Cardiac muscle cell (in vitro differentiated cells and primary cell): ENCODE results near the gene CGNL1. TPM values are rescaled to one million over a fixed set of nuclear protein-coding genes. Genes with fewer than 3 reads are reported as not detected.

Experiments
- DNase-seq, 2 donors: peaks; one replicate each; pipeline versions ENCODE4 v3.0.0 to v3.0.0-alpha.2; 2010 to 2017; ENCODE audit warnings: low read depth in 1 of 2, low spot score in 1 of 2
- H3K27ac ChIP-seq: fragments of 200-600 bp; sonication (generic); 2 replicates; pipeline ENCODE4 v1.5.1; 2016
- H3K27me3 ChIP-seq: fragments of 200-600 bp; sonication (generic); 2 replicates; pipeline ENCODE4 v1.6.0; 2016; ENCODE audit warnings: control low read depth
- H3K36me3 ChIP-seq: fragments of 200-600 bp; sonication (generic); 2 replicates; pipeline ENCODE4 v1.5.1; 2016; ENCODE audit warnings: control low read depth
- H3K4me1 ChIP-seq: fragments of 200-600 bp; sonication (generic); 2 replicates; pipeline ENCODE4 v1.8.1; 2017; ENCODE audit warnings: low read depth, mild to moderate bottlenecking, mixed run types
- H3K4me3 ChIP-seq: fragments of 200-600 bp; sonication (generic); 2 replicates; pipeline ENCODE4 v1.5.1; 2016; ENCODE audit warnings: mild to moderate bottlenecking
- H3K9me3 ChIP-seq: fragments of 200-600 bp; sonication (generic); 2 replicates; pipeline ENCODE4 v1.5.1; 2017; ENCODE audit warnings: low read depth, mild to moderate bottlenecking, control low read depth
- CTCF ChIP-seq: IDR thresholded peaks from 2 replicates; pipeline ENCODE4 v1.5.1; 2012; ENCODE audit warnings: low read depth, mild to moderate bottlenecking, low read length
- polyA plus RNA-seq: library from polyadenylated mRNA; unstranded; fragments of >200 nt; fragmentation: Nextera tagmentation; extraction: Ambion mirVana; gene quantifications from 2 replicates; pipeline ENCODE4 v1.2.1, GENCODE V29; 2016
- total RNA-seq: library from RNA; depleted of rRNA; stranded (reverse); fragments of >200 nt; gene quantifications from 2 replicates; pipeline ENCODE4 v1.2.3, GENCODE V29; 2016

Gene CGNL1
- total and polyA plus RNA-seq, 2 experiments from 2014 or later = 62.9 to 134 TPM

GRCh38 chr15:57516327-57517029 lies 140.2 kb downstream of the CGNL1 start:
- peaks cover 29% of the 10 kb centered on the region for H3K36me3 ChIP-seq
- DNase-seq = no peak
- no peak overlapping the region for H3K4me3 ChIP-seq
- H3K27ac ChIP-seq = peak overlapping the region; percentile 11
- peaks cover 23% of the 10 kb centered on the region for H3K4me1 ChIP-seq
- TF ChIP-seq CTCF = no peak
- H3K27me3 ChIP-seq = no peaks in the 10 kb centered on the region
- H3K9me3 ChIP-seq = no peaks in the 10 kb centered on the region

GRCh38 chr15:57517030-57517671 lies 140.8 kb downstream of the CGNL1 start:
- DNase-seq = no peak
- Histone ChIP-seq H3K9me3 (no peaks in the 10 kb centered on the region), H3K27ac (no peak overlapping the region), H3K4me3 (no peak overlapping the region), H3K4me1 (peaks cover 23% of the 10 kb centered on the region), H3K36me3 (peaks cover 36% of the 10 kb centered on the region), H3K27me3 (no peaks in the 10 kb centered on the region)
- TF ChIP-seq CTCF = no peak

GRCh38 chr15:57518779-57519405 lies 142.6 kb downstream of the CGNL1 start:
- no peak for DNase-seq
- H3K36me3 ChIP-seq = peaks cover 52% of the 10 kb centered on the region
- H3K4me1 ChIP-seq = peaks cover 23% of the 10 kb centered on the region
- H3K27me3 ChIP-seq = no peaks in the 10 kb centered on the region
- no peaks in the 10 kb centered on the region for H3K9me3 ChIP-seq
- H3K27ac ChIP-seq = peak overlapping the region; percentile 47
- no peak for TF ChIP-seq CTCF
- H3K4me3 ChIP-seq = no peak overlapping the region

- H3K9me3 ChIP-seq = no peaks in the 10 kb centered on the region
- H3K27ac ChIP-seq = peak overlapping the region; percentile 47
- H3K4me3 ChIP-seq = no peak overlapping the region
- no peak for TF ChIP-seq CTCF
- H3K4me1 ChIP-seq = peaks cover 23% of the 10 kb centered on the region
- no peak for DNase-seq
- H3K27me3 ChIP-seq = no peaks in the 10 kb centered on the region
- peaks cover 60% of the 10 kb centered on the region for H3K36me3 ChIP-seq
Observed at GRCh38 chr15:57519806-57520205, 143.5 kb downstream of the CGNL1 start.

- H3K4me1 ChIP-seq = peaks cover 28% of the 10 kb centered on the region
- peaks cover 67% of the 10 kb centered on the region for H3K36me3 ChIP-seq
- H3K9me3 ChIP-seq = no peaks in the 10 kb centered on the region
- H3K4me3 ChIP-seq = no peak overlapping the region
- no peaks in the 10 kb centered on the region for H3K27me3 ChIP-seq
- TF ChIP-seq CTCF = no peak
- peak overlapping the region; percentile 54 for H3K27ac ChIP-seq
- DNase-seq = no peak
Observed at GRCh38 chr15:57521503-57521902, 145.2 kb downstream of the CGNL1 start.
